Ramos (cell line): ENCODE data around the gene PEX5.

Source experiments
- in situ Hi-C: fragments of 300-500 bp; cut with MboI; formaldehyde crosslinking; loops from one replicate; pipeline ENCODE4 v1.14.3; 2022; ENCODE audit warnings: low sequenced_read_pairs; ENCODE audit not compliant: unreplicated experiment

The PEX5 gene

DNA sequence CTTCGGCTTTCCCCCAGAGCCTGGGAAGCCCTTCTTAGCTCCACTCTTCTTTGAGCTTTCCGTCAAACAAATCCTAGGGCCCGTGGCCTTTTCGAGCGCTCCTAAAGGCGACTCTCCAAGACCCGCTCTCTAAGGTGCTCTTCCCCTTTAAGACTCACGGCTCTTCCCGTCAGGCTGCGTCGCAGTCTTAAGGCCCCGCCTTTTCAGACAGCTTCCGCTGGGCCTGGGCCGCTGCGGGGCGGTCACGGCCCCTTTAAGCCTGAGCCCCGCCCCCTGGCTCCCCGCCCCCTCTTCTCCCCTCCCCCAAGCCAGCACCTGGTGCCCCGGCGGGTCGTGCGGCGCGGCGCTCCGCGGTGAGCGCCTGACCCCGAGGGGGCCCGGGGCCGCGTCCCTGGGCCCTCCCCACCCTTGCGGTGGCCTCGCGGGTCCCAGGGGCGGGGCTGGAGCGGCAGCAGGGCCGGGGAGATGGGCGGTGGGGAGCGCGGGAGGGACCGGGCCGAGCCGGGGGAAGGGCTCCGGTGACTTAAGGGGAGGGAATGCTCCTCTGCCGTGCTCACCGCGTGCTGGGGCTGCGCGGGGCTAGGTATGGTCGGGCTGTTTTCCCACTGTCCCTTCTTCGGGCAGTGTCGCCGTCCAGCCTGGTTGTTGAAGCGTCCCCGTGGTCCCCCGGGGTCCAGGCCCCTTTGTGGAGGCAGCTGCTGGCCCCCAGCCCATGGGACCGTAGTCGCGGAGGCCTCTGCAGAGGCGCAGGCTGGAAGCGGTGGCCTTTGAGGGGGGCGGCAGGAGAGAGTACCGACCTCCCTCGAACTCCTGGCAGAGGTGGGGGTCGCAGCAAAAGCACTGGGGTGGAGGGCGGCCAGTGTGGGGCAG is at the start of gene PEX5:
TSS of gene PEX5 (plus strand) at position 289 of the 870 bp plus-strand sequence. CDS start 692 bp downstream, outside the sequence.
- in situ Hi-C loops, result no loop called here

DNA sequence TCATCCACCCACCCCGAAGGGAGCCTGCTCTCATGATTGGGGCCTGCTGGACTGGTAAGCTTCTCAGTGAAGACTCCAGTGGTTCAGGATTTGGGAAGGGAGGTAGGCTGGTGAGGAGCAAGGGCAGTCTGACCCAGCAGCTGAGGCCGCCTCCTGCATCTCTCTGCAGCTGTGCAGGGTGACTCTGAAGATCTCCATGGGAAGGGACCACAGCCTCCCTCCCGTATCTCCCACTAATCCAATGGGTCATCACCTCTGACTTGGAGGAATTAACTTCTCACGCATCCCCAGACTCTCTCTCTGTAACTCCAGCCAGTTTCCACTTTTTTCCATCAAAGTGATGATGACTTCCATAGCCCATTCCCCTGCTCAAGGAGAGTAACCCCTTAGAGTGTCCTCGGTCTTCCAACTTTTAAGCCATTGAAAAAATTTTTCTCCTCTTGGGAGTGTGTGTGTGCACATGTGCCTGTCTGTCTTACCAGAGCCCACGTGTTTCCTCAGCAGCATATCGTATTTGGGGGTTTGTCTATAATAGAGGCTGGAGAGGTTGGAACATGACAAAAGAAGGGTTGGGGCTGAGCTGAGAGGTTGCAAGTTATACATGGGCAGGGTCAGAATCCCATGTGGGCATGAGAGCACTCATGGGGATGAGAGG is 48.0 kb upstream of the PEX5 start:
- in situ Hi-C loops, result no loop called here

DNA sequence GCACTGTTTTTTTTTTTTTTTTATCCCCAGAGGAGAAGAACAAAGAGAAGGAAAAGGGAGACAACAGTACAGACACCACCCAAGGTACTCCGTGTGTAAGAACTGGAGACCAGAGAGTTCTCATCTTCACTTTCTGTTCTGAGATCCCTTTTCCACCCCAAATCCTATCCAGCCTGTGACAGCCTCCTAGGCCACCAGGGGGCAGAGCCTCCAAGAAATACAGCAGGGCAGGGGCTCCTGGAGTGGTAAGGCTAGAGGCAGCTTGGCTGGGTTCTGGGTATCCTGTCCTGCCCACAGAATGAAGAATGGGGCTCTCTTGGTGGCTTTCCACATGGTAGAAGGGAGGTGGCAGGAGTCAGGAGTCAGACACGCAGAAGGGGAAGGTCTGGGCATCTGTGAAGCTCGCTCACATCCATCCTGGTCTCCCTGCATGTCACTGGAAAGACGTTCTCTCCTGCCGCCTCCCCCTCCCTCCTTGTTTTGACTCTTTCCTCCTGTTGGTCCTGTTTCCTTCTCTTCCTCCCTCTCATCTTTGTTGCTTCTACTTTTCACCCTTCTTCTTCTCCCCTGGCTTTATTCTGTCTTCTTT is 47.3 kb upstream of the PEX5 start:
- in situ Hi-C loops, result no loop called here

DNA sequence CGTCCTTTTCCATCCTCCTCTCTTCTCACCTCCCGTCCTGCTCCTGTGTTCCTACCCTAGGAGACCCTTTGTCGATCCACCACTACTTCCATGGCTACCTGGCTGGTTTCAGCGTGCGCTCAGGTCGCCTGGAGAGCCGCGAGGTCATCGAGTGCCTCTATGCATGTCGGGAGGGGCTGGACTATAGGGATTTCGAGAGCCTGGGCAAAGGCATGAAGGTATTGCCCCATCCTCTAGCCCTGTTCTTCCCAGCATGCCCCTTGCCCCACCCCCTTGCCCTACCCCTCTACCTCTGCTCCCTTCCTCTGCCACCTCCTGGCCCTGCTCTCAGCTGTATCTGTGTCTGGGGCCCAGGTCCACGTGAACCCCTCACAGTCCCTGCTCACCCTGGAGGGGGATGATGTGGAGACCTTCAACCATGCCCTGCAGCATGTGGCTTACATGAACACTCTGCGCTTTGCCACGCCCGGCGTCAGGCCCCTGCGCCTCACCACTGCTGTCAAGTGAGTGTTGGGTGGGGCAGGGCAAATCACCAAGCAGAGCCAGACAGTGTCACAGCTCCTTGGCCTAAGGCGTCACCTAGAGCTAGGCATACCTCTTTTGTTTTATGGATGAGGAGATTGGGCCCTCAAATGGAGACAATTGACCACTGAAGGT is 46.5 kb upstream of the PEX5 start:
- in situ Hi-C loops, result no loop called here

DNA sequence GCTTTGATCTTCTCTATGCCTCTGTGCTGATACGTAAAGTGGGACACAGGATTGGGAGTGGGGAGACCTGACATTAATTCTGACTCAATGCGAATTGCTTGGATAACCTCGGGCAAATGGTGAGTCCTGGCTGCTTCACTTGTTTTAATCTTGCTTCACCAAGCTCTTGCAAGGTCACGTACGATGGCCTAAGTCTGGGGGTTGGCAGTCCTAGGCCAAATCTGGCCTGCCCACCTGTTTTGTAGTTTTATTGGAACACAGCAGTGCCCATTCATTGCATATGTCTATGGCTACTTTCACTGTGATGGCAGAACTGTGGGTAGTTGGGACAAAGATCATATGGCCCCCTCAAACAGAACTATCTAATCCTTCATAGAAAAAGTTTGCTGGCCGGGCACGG is 45.9 kb upstream of the PEX5 start:
- in situ Hi-C loops, result no loop called here

DNA sequence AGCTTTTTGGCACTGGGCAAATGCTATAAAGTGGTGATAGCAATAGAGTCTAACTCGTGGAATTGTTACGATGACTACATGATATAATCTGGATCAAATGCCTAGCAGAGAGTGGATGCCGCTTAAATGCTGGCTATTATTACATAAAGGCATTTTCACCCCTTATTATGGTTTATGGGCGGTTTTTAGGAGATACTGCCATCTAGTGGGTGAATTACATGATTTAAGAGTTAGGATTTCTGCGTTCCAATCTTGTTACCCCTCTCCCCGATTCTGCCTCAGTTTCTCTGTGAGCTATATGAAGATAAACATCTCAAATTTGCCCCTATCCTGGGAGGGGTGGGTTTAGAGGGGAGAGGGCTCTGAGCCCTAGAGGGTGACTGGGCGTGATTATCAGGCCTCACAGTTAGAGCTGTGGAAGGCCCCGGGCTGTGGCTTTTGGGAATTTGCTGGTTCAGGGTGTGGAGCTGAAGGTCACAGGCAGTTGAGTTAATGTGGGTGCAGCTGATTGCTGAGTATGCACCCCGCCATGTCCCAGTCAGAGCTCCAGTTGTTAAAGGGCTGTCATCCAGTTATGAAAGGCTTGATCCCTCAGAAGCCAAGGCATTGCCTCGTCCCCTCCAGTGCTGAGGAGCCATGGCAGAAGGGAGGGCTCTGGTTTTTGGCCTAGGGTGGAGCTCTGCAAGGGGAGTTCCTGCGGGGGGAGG is 44.9 kb upstream of the PEX5 start:
- in situ Hi-C loops, result no loop called here

DNA sequence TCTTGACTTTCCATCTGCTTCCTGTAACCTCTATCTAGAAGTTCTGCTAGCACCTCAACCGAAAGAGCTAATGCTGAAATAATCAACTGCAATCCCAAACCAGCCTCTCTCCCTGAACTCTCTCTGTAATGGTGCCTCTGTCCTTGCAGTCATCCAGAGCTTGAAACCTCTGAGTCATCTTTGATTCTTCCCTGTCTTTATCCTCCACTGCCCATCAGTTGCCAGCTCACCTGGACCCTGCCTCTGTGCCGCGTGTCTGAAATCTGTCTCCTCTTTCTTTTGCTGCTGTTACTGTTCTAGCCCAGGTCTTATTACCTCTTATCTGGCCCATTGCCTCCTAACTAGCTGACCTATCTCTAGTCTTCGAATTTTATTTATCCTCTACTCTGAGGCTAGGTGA is 43.8 kb upstream of the PEX5 start:
- in situ Hi-C loops, result no loop called here

DNA sequence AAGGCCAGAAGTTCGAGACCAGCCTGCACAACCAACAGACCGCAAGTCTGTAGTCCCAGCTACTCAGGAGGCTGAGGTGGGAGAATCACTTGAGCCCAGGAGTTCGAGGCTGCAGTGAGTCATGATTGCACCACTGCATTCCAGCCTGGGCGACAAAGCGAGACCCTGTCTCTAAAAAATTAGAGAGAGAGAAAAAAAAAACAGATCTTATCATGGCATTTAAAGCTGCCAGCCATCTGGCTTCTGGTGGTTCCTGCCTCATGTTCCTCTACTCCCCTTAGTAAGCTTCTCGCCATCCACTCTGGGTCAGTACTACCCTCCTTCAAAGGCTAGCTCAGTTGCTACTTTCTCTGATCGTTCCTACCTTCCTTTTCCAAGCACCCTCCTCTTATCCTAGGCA is 43.3 kb upstream of the PEX5 start:
- in situ Hi-C loops, result no loop called here

DNA sequence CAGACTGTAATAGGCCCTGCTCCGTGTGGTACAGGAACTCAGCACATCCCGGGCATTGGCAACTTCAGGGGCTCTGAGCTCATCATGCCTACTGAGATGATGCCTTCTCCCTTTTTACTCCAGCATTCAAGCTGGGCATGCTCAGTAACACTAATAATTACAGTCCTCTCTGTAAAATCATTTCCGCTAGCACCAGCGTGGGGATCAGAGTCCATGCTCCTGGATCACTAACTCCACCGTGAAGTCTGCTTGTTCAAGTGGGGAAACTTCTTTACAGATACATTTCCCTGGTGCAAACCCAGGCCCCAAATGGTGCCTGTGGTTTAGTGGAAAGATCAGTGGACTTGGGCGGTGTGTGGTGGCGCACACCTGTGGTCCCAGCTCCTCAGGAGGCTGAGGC is 42.6 kb upstream of the PEX5 start:
- in situ Hi-C loops, result no loop called here

DNA sequence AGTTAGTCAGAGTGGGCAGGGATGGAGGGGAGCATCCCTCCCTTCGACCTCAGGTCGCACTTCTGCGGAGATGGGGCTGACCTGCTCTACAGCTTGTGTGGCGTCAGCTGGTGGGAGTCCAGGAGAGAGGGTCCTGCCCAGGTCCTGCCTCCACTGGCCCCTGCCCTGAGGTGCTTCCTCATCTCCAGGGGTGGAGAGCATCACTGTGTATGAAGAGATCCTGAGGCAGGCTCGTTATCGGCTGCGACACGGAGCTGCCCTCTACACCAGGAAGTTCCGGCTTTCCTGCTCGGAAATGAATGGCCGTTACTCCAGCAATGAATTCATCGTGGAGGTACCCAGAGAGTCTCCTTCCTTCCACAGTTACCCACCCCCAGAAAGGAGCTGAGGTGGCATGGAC is 39.1 kb upstream of the PEX5 start:
- in situ Hi-C loops, result no loop called here

DNA sequence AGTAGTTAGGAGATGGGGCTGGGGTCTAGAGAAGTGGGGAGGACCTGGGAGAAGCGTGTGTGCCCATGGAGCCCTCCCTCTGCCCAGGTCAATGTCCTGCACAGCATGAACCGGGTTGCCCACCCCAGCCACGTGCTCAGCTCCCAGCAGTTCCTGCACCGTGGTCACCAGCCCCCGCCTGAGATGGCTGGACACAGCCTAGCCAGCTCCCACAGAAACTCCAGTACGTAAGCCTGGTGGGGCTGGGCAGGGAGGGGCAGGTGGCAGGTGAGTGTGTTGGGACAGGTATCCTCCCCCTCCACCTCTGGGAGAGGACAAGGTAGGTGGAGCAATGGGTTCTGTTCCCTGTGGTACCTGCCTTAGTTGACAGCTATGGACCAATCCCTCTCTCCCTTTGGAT is 38.6 kb upstream of the PEX5 start:
- in situ Hi-C loops, result no loop called here

DNA sequence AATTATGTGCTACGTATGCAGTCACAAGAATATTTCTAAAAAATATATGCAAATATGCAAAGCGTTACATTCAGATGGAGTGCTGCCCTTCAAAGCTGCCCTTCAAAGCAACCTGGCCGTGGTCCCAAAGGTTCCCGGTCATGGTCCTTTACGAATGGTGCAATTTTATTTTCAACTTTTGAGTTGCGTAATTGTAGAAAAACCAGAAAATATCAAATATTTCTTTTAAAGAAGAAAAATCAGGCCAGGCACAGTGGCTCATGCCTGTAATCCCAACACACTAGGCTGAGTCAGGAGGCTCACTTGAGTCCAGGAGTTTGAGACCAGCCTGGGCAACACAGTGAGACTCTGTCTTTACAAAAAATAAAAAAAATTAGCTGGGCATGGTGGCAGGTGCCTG is 38.0 kb upstream of the PEX5 start:
- in situ Hi-C loops, result no loop called here

DNA sequence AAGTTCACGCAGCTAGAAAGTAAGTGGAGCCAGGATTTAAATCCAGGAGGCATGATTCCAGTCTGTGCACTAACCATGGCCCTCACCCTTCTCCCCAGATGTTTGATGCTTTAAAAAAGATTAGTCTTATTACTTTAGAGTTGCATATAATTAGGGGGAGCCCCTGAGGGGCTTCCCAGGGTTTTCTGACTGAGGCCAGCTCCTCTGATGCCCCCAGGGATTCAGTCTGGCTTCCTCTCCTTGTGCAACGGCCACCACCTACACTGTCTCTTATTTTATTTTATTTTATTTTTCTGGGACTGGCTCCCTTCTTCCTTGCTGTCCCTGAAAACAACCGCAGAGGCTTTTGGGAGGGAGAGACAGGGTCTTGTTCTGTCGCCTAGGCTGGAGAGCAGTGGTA is 36.7 kb upstream of the PEX5 start:
- in situ Hi-C loops, result no loop called here

DNA sequence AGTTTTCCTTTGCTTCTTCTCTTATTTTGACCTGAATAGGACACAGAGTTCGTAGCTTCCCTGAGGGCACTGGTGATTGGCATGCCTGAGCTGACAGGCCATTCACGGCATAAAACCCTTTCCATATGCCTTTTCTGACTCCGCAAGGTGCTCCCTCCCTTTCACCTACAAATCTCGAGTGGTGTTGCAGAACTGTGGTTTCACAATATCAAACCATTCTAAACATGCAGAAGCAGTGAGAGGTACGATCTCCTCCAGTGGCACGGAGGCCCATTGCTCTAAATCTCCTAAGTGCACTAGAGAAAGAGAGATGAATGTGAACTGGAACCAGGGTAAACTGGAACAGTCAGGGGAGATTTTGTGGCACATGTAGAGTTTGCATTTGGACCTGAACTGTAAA is 35.4 kb upstream of the PEX5 start:
- in situ Hi-C loops, result no loop called here

DNA sequence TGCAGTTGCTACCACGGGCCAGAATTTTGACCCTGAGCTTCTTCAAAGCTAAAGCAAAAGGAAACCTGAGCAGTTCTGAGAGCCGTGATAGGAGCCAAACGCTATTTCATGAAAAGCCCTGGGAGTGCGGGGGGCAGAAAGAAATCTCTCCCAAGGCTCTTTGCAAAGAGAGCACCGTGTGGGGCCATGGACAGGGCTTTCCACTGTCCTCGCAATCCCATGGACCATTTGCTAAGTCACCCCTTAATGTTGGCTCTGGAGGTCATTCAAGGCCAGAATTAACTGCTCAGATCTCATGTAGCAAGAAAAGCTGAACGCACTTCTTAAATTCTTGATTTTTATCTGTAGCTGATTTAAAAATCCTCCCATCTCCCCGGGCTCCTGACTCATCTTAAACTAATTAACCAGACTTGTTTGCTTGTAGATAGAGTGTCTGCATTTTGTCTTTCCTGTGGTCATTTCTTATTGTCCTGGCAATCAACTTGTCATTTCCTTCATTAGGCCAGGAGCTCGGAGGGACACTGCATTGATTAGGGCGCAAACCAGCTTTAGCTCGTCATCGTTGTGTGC is 34.5 kb upstream of the PEX5 start:
- in situ Hi-C loops, result no loop called here

DNA sequence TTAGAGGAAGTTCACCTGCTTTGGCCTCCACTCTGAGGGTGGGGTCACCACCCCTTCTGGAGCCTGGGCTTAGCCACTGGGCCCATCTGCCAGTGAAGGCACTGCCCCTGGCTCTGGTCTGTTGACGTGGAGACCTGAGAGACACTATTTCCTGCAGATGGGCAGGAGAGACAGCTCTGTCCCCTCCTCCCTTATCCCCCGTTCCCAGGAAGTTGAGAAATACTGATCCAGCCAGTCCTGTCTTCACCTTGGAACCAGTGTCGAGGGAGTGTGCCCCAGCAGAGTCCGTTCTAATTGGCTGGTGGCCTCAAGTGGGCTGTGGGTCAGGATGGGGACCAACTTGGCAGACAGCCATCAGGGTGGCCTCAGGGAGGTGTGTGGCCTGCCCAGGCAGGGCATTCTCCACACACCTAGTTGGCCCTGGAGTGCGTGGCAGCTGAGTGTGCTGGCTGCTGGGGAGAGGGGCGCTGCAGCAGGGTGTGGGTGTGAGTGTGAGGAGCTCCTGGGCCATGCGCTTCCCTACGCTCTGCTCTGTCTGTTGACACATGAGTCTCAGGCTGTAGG is 33.9 kb upstream of the PEX5 start:
- in situ Hi-C loops, result no loop called here

DNA sequence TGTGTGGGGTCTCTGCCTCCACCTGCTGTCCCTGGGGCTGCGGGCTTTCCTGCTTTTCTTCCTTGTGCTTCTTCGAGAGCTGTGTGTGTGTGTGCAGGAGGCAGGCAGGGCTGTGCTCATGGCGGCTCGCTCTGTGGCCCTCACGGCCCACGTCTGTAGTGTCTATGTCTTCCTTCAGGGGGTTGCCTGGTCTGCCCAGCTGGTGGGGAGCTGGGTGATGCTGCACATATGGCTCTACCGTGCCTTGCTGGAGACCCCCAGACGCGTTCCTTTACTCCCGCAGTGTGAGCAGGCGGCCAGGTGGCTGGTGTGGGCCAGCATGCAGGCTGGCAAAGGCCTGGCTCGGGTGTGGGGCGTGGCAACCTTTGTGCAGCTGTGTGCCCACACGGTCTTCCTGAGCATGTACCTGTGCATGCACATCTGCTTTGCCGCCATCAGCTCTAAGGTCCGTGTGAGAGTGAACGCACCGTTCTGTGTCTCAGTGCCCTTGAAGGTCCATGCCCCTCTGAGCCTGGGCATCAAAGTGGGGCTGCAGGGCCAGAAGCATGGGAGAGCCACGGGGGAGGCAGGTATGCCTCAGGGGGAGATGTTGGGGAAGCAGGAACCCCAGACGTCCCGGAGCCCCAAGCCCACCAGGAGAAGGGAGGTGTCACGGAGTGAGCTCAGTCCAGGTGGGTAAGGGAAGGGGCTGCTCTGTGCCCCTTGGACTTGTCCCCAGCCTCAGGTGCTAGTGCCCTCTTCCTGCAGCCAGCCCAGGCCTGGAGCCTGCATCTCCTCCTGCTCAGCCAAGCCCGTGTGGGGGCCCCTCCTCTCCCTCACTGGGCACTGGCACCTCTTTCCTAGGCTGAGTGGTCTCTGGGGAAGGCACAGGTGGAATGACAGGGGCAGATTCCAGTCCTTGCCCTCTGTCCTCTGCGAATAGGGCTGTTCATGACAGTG is 33.0 kb upstream of the PEX5 start:
- in situ Hi-C loops, result no loop called here

DNA sequence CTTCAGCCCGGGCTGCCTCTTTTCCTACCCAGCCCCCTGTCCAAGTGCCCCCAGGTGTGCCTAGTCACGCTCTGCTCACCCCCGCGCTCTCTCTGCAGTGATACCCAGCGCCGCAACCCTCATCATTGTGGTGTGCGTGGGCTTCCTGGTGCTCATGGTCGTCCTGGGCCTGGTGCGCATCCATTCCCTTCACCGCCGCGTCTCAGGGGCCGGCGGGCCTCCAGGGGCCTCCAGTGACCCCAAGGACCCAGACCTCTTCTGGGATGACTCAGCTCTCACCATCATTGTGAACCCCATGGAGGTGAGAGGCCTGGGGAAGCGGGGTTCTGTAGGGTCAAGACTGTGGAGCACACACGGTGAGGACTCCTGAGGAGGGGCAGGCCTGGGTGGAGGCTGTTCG is 32.1 kb upstream of the PEX5 start:
- in situ Hi-C loops, result no loop called here
